DND-41 (cell line): Measurements from ENCODE around the gene ARPC2.

Experiments used
- ATAC-seq: fragments of 200-7000 bp; cut with Tn5 transposase; 3 replicates; pipeline ENCODE4 v1.9.1; 2021; ENCODE audit warnings: low read depth; ENCODE audit not compliant: insufficient read depth
- DNase-seq: peaks from one replicate; pipeline ENCODE4 v3.0.0-alpha.2; 2020
- H2AFZ ChIP-seq: 2 replicates; pipeline ENCODE4 v1.6.0; 2012; ENCODE audit warnings: low read depth, low read length
- H3K27ac ChIP-seq: 2 replicates; pipeline ENCODE4 v1.5.1; 2012; ENCODE audit warnings: low read length, inconsistent platforms
- H3K27me3 ChIP-seq: fragments of 200-600 bp; sonication (generic); 2 replicates; pipeline ENCODE4 v1.6.0; 2012; ENCODE audit warnings: low read length, mild to moderate bottlenecking, inconsistent platforms; ENCODE audit not compliant: insufficient read depth, poor library complexity
- H3K36me3 ChIP-seq: 2 replicates; pipeline ENCODE4 v1.5.1; 2012; ENCODE audit warnings: low read length, inconsistent platforms; ENCODE audit not compliant: insufficient read depth
- H3K4me1 ChIP-seq: 2 replicates; pipeline ENCODE4 v1.5.1; 2012; ENCODE audit warnings: mild to moderate bottlenecking, low read length; ENCODE audit not compliant: insufficient read depth
- H3K4me2 ChIP-seq: 2 replicates; pipeline ENCODE4 v1.6.0; 2012; ENCODE audit warnings: mild to moderate bottlenecking, moderate library complexity, low read length, inconsistent platforms; ENCODE audit not compliant: insufficient read depth
- H3K4me3 ChIP-seq, 2 experiments: fragments of 200-600 bp in 1 of 2; shearing (Covaris generic) in 1 of 2; 2 replicates each; pipeline ENCODE4 v1.5.1; 2012 to 2016; ENCODE audit warnings: inconsistent platforms in 2 of 2, low read length in 2 of 2, mild to moderate bottlenecking in 2 of 2, low read depth in 1 of 2, moderate library complexity in 1 of 2
- H3K79me2 ChIP-seq: 2 replicates; pipeline ENCODE4 v1.6.0; 2012; ENCODE audit warnings: low read length, inconsistent platforms; ENCODE audit not compliant: insufficient read depth
- H3K9ac ChIP-seq: 2 replicates; pipeline ENCODE4 v1.6.0; 2012; ENCODE audit warnings: low read depth, mild to moderate bottlenecking, inconsistent platforms, low read length, moderate library complexity
- H3K9me3 ChIP-seq: 2 replicates; pipeline ENCODE4 v1.5.1; 2012; ENCODE audit warnings: low read length, moderate library complexity, mild to moderate bottlenecking, inconsistent platforms; ENCODE audit not compliant: insufficient read depth, severe bottlenecking
- H4K20me1 ChIP-seq: 2 replicates; pipeline ENCODE4 v1.6.0; 2012; ENCODE audit warnings: low read length; ENCODE audit not compliant: insufficient read depth
- EZH2 ChIP-seq: IDR thresholded peaks from 3 replicates; pipeline ENCODE4 v1.6.1; 2012; ENCODE audit warnings: borderline replicate concordance, low read depth, mild to moderate bottlenecking, moderate library complexity, low read length, inconsistent platforms; ENCODE audit not compliant: severe bottlenecking
- TF ChIP-seq, protein P1 (sequence below): IDR thresholded peaks from 2 replicates; pipeline ENCODE4 v1.5.1; 2012; ENCODE audit warnings: borderline replicate concordance, low read length, moderate library complexity, mild to moderate bottlenecking; ENCODE audit not compliant: poor library complexity, severe bottlenecking; ENCODE audit errors: extremely low read depth

Gene ARPC2

DNA sequence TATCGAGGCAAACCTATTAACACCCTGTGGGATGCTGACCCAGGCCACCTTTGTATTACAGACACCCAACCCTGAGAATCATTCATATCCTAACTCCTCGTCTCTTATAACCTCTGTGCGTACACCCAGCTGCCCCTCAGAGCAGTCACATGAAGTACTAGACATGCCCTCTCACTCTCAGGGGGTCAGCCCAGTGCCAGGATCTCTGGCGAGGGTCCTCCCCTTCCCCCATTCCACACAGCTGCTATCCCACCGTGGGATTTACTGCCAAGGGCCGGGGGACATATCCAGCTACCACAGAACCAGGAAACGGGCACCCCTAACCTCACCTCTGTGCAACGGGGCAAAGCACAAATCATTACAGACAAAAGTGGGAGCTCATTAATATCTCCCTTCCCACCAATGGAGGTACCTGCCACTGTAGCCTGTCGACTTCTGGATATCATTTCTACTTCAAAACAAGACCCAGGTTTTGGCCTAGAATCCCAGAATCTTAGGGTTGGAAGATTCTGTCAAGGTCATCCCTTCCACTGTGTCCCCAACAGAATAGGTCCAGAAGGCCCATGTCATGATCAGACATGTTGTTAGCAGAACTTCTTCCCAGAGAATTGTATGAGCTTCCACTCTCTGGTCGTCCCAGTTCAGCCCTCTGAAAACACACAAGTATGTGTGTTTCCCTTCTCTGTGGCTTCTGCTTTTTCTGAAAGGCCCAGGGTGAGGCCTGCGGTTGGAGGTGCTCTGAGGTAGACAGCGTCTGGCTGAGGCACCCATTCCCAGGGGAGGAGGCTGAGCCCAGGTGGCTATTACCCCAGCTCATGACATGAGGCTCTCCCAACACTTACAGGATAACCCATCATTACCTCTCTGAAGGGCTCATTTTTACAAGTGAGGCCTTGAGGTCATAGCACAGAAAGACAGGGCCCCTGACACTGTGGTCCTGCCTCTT, 73.6 kb downstream of the ARPC2 start:
- Histone ChIP-seq H3K27ac (no peak overlapping the region), H4K20me1 (no peaks in the 10 kb centered on the region), H3K4me2 (no peak overlapping the region), H3K27me3 (no peaks in the 10 kb centered on the region), H3K4me3 (no peak overlapping the region), H3K9ac (no peak overlapping the region), H3K79me2 (no peaks in the 10 kb centered on the region), H3K36me3 (no peaks in the 10 kb centered on the region), H2AFZ (no peak overlapping the region), H3K9me3 (no peaks in the 10 kb centered on the region), H3K4me1 (peaks cover 17% of the 10 kb centered on the region)
- no peak for TF ChIP-seq EZH2
- ATAC-seq (peak; percentile 31; the same call in 2 of the 3 replicates), DNase-seq (peak; percentile 43)

GRCh38 chr2:218291318-218292047, 74.5 kb downstream of the ARPC2 start:
- Histone ChIP-seq H3K79me2 (no peaks in the 10 kb centered on the region), H3K9me3 (no peaks in the 10 kb centered on the region), H3K9ac (no peak overlapping the region), H3K4me1 (peaks cover 9% of the 10 kb centered on the region), H3K36me3 (no peaks in the 10 kb centered on the region), H3K4me2 (no peak overlapping the region), H4K20me1 (no peaks in the 10 kb centered on the region), H3K4me3 (no peak overlapping the region), H3K27ac (no peak overlapping the region), H3K27me3 (no peaks in the 10 kb centered on the region), H2AFZ (no peak overlapping the region)
- ATAC-seq (no peak), DNase-seq (no peak)
- no peak for TF ChIP-seq EZH2
- TF ChIP-seq, protein P1, sequence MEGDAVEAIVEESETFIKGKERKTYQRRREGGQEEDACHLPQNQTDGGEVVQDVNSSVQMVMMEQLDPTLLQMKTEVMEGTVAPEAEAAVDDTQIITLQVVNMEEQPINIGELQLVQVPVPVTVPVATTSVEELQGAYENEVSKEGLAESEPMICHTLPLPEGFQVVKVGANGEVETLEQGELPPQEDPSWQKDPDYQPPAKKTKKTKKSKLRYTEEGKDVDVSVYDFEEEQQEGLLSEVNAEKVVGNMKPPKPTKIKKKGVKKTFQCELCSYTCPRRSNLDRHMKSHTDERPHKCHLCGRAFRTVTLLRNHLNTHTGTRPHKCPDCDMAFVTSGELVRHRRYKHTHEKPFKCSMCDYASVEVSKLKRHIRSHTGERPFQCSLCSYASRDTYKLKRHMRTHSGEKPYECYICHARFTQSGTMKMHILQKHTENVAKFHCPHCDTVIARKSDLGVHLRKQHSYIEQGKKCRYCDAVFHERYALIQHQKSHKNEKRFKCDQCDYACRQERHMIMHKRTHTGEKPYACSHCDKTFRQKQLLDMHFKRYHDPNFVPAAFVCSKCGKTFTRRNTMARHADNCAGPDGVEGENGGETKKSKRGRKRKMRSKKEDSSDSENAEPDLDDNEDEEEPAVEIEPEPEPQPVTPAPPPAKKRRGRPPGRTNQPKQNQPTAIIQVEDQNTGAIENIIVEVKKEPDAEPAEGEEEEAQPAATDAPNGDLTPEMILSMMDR: no peak

DNA sequence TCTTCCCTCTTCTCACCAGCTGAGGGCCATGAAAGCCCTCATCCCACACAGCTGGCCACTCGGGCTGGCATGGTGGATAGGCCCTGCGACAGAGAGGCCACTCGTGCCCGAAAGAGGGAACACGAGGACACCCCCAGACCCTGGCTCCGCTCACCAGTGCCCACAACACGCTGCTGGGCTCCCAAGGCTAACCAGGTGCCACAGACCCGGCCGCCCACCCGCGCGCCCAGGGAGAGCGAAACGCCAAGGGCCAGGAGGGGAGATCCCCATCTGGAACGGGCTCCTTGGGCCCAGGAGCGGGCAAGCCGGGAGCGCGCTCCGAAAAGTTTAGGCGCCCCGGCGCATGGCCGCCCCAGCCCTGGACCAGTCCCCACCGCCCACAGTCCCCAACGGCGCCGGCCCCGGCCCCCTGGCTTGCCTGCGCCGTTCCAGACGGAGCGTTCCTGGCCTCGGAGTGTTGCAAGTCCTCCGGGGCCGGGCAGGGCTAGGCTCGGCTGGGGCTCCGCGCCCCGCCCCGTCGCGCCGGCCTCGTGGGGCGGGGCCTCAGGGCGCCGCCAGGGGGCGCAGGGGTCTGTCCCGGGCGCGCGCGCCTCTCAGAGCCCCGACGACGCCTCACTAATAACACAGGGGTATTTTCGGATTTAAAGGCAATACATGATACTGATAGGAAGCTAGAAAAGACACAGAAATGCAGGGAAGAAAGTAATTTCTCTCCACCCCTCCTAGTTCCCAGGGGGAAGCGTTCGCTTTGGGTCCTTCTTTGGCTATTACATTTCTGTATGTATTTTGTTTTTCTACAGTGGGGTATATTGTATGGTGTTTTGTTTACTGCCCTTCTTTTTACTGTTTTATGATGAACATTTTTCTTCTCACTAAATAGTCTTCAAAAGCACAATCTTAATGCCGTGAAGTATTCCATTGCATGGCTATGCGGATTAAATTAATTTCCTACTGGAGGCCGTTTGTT, 75.3 kb downstream of the ARPC2 start, which contains the start of gene TMBIM1:
TSS of gene TMBIM1 (minus strand) at position 456 of the 967 bp plus-strand sequence. CDS start 10,362 bp downstream, outside the sequence.
- H3K27ac ChIP-seq: no peak within 1 kb of the TSS
- H2AFZ ChIP-seq: no peak within 1 kb of the TSS
- no peaks in the 10 kb centered on the region for H4K20me1 ChIP-seq
- ATAC-seq (0 out of 3 replicates have a peak, but pooled peaks have one; percentile 32), DNase-seq (no peak)
- H3K36me3 ChIP-seq: no peaks in the 10 kb centered on the region
- H3K4me2 ChIP-seq: no peak within 1 kb of the TSS
- no peaks in the 10 kb centered on the region for H3K79me2 ChIP-seq
- TF ChIP-seq, protein P1: no peak
- no peak for TF ChIP-seq EZH2
- no peak within 1 kb of the TSS for H3K9ac ChIP-seq
- peaks cover under 1% of the 10 kb centered on the region; the same call in 1 of the 2 replicates for H3K4me1 ChIP-seq
- H3K4me3 ChIP-seq: no peak within 1 kb of the TSS
- no peaks in the 10 kb centered on the region for H3K27me3 ChIP-seq
- no peaks in the 10 kb centered on the region for H3K9me3 ChIP-seq
